22Rv1 (cell line): ENCODE measurements around the gene ZBED4.
A peak's percentile ranks its signal among the peaks of the same experiment; 100 is the strongest.

Experiments
- H3K27ac ChIP-seq: fragments of 450-650 bp; 2 replicates; pipeline ENCODE4 v1.5.1; 2017
- CTCF ChIP-seq: fragments of 450-650 bp; IDR thresholded peaks from 2 replicates; pipeline ENCODE4 v1.5.1; 2017; ENCODE audit warnings: mild to moderate bottlenecking
- ZFX ChIP-seq: fragments of 450-650 bp; IDR thresholded peaks from 2 replicates; pipeline ENCODE4 v1.6.1; 2017; ENCODE audit warnings: antibody characterized with exemption, borderline replicate concordance

The ZBED4 gene

DNA sequence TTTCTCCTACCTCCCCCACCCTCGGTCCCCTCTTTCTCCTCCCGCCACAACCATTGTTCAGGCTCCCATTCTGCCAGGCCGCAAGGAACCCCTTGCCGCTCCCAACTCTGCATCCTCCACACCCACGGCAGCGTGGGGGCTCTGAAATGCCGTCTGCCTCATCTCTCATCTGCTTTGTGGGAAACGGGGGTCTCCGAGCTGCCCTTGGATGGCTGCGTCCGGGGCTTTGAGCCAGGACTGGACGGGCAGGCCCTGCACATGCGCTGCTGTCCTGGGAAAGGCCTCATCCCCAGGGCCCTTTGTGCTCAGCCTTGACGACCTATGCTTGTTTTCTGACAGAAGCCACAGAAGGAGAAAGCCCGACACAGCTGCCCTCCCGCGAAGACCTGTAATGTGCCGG, 73.3 kb downstream of the ZBED4 start:
- H3K27ac ChIP-seq, result peak overlapping the region; percentile 30
- TF ChIP-seq CTCF (no peak), ZFX (no peak)

DNA sequence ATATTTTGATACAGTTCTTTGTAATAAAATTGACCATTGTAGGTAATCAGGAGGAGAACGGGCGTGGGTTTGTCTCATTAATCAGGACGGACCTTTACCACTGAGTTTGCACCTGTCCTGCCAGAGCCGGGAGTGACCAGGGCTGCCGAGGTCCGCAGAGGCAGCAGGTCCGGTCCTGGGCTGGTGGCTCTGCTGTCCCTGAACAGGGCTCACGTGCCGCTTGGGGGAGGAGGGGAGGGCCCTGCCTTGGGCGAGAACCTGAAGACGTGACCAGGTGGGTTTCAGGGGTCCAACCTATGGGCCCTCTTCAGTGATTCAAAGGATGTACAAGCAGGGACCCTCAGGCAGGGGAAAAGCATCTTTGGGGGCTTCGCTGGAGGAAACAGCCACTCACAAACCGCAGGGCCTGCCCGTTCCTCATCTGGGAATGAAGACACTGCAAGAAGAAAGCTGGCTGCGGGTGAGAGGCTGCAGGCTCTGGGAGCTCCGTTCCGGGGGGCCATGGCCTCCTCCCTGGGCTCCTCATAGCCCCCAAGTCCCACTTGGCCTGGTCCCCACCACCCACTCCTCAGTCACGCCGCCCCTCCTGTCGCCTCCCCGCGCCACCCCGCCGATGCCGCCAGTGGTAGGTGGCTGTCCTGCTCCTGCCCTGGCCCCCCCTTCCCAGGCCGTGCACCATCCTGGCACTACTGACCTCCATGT, 74.0 kb downstream of the ZBED4 start:
- TF ChIP-seq CTCF (no peak), ZFX (no peak)
- H3K27ac ChIP-seq, result peak overlapping the region; percentile 30

DNA sequence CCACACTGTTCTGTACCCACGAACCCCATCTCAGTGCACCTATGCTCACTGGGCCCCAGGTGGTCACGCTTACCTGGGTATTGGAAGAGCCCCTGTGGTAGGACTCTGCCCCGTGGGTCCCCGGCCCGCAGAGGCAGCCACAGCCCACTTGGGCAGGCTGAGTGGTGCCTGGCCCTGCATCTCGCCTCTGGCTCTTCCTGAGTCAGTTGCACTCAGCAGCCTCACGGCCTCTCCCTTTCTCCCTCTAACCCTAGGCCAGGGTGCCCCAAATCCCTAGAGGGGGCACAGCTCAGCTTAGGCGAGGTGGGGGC, 74.5 kb downstream of the ZBED4 start:
- H3K27ac ChIP-seq, result peak overlapping the region; percentile 30; the same call in 1 of the 2 replicates
- TF ChIP-seq ZFX (no peak), CTCF (no peak)

GRCh38 chr22:49928555-49929210, 75.0 kb downstream of the ZBED4 start:
- TF ChIP-seq CTCF, result no peak
- TF ChIP-seq ZFX, result no peak

DNA sequence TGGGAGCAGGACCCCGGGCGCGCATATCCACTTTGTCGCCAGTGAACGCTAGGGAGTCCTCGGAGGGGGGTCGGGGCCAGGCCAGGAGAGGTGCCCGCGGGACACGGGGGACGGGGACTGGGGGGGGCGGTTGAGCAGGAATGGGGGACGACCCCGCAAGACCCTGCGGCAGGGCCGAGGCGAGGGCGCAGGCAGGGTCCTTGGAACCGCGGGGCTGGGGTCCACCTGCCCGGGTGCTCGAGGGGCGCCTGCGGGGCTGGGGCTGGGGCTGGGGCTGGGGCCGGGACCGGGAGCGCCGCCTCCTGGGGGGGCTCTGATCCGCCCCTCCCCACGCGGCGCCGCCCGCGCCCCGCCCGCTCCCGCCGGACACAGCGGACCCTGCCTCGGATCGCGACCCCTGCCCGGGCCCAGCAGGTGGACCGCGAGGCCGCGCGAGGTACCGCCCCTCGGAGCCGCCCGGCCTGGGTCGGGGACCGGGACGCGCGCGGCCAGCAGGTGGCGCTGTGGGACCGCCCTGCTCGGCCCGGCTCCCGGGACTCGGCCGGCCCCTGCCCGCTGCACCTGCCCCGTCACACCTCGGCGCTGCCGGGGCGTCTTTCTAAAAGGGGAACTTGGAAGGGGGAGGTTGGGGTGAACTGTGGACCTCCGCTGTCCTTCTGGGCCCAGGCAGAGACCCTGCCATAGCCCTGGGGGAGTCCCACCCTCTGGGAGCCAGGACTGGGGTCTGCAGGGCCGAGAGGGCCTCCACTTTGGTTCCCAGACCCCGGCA, 75.8 kb downstream of the ZBED4 start:
- H3K27ac ChIP-seq, result peak overlapping the region; percentile 64
- TF ChIP-seq CTCF, result peak; percentile 96
- TF ChIP-seq ZFX, result no peak

More at GRCh38 chr22:49928555-49929210, 75.0 kb downstream of the ZBED4 start:
- H3K27ac ChIP-seq, result peak overlapping the region; percentile 30

GRCh38 chr22:49929994-49930575, 76.4 kb downstream of the ZBED4 start:
- no peak for TF ChIP-seq CTCF
- no peak for TF ChIP-seq ZFX
- H3K27ac ChIP-seq, result peak overlapping the region; percentile 64
